ENCODE measurements around the gene POMT1. TPM values are rescaled to one million over a fixed set of nuclear protein-coding genes. Genes with fewer than 3 reads are reported as not detected.

POMT1 gene
- total RNA-seq, 4 donors from 2014 or later = 16.6 to 62.0 (median 34.1) TPM

Other genes starting within 250 kb of the POMT1 start
- gene FAM78A, start 226.4 kb upstream of the POMT1 start, total RNA-seq = 1 to 10 TPM in 3 of 4 donors, under 1 TPM in 1; 0.81 to 2.0 (median 1.3) TPM
- gene PLPP7, start 213.2 kb upstream of the POMT1 start, total RNA-seq = 1 to 10 TPM in 1 of 4 donors, under 1 TPM in 3; 0.80 to 1.1 (median 0.92) TPM
- 100 to 1,000 TPM; 153 to 286 (median 240) TPM for gene PRRC2B, start 108.8 kb upstream of the POMT1 start, total RNA-seq
- 10 to 100 TPM; 20.0 to 28.0 (median 26.6) TPM for gene UCK1, start 28.3 kb downstream of the POMT1 start, total RNA-seq
- not detected for gene PRRT1B, start 42.6 kb downstream of the POMT1 start, total RNA-seq
- 10 to 100 TPM; 43.0 to 58.3 (median 51.7) TPM for gene RAPGEF1, start 237.2 kb downstream of the POMT1 start, total RNA-seq

Measured in suprapubic skin (tissue), 4 donors.